HepG2 (cell line): Measurements from ENCODE around the gene CASZ1. TPM values are rescaled to one million over a fixed set of nuclear protein-coding genes. Genes with fewer than 3 reads are reported as not detected.
A peak's percentile ranks its signal among the peaks of the same experiment; 100 is the strongest.

Source experiments
- ATF7-NPFF ChIP-seq: sonication (generic); formaldehyde crosslinking; IDR thresholded peaks from 2 replicates; pipeline ENCODE4 v1.8.1; 2023; ENCODE audit warnings: mild to moderate bottlenecking, low read depth, missing genetic modification reagents, moderate library complexity
- FOSL1 ChIP-seq: sonication (generic); formaldehyde crosslinking; IDR thresholded peaks from 2 replicates; pipeline ENCODE4 v1.9.0; 2021; ENCODE audit warnings: missing genetic modification reagents, borderline replicate concordance
- FOXA1 ChIP-seq, 2 experiments: fragments of 450-650 bp in 1 of 2; sonication (generic) in 1 of 2; formaldehyde crosslinking in 1 of 2; IDR thresholded peaks; 2 replicates each; pipeline versions ENCODE4 v1.4.0 to v1.6.1; 2016 to 2020; ENCODE audit warnings: missing genetic modification reagents in 1 of 2
- JUND ChIP-seq: sonication (generic); formaldehyde crosslinking; IDR thresholded peaks from 2 replicates; pipeline ENCODE4 v1.8.0; 2022; ENCODE audit warnings: mild to moderate bottlenecking, missing genetic modification reagents
- LCORL ChIP-seq, 2 experiments: fragments of 450-650 bp in 1 of 2; sonication (generic) in 1 of 2; formaldehyde crosslinking in 1 of 2; IDR thresholded peaks; 2 replicates each; pipeline versions ENCODE4 v1.5.0 to v1.6.1; 2017 to 2020; ENCODE audit warnings: antibody characterized with exemption in 1 of 2, missing genetic modification reagents in 1 of 2
- MIXL1 ChIP-seq: IDR thresholded peaks from 2 replicates; pipeline ENCODE4 v1.6.1; 2016
- NR2F6 ChIP-seq, 2 experiments: IDR thresholded peaks; 2 replicates each; pipeline ENCODE4 v1.6.1; 2016; ENCODE audit warnings: antibody characterized with exemption in 1 of 2, mild to moderate bottlenecking in 1 of 2
- PHF20 ChIP-seq: sonication (generic); formaldehyde crosslinking; IDR thresholded peaks from 2 replicates; pipeline ENCODE4 v1.5.0; 2020; ENCODE audit warnings: mild to moderate bottlenecking, missing genetic modification reagents
- PLRG1 ChIP-seq: fragments of 450-650 bp; conservative IDR thresholded peaks from 2 replicates; pipeline ENCODE4 v1.6.1; 2016
- SOX5 ChIP-seq: IDR thresholded peaks from 2 replicates; pipeline ENCODE4 v1.6.1; 2016; ENCODE audit warnings: borderline replicate concordance
- SP2 ChIP-seq: sonication (generic); formaldehyde crosslinking; IDR thresholded peaks from 2 replicates; pipeline ENCODE4 v1.5.1; 2020; ENCODE audit warnings: mild to moderate bottlenecking, missing genetic modification reagents
- STAG1 ChIP-seq: sonication (generic); formaldehyde crosslinking; IDR thresholded peaks from 2 replicates; pipeline ENCODE4 v1.4.0; 2020; ENCODE audit warnings: missing genetic modification reagents
- ZNF703 ChIP-seq: sonication (generic); formaldehyde crosslinking; IDR thresholded peaks from 2 replicates; pipeline ENCODE4 v1.5.1; 2020; ENCODE audit warnings: missing genetic modification reagents, mild to moderate bottlenecking, moderate library complexity, borderline replicate concordance
- ZNF788 ChIP-seq: sonication (generic); formaldehyde crosslinking; IDR thresholded peaks from 2 replicates; pipeline ENCODE4 v1.5.0; 2020; ENCODE audit warnings: mild to moderate bottlenecking, missing genetic modification reagents, borderline replicate concordance
- ZSCAN9 ChIP-seq: IDR thresholded peaks from 2 replicates; pipeline ENCODE4 v1.6.1; 2016; ENCODE audit warnings: borderline replicate concordance
- polyA plus RNA-seq, 8 experiments: library from polyadenylated mRNA; depleted of rRNA in 3 of 8; stranded (reverse) in 7 of 8; unstranded in 1 of 8; fragments of >200 nt; fragmentation: Illumina TruSeq in 4 of 8; extraction: Trizol in 4 of 8; gene quantifications; 2 replicates each; pipeline versions ENCODE4 v1.2.1 to v1.2.3, GENCODE V29; 2011 to 2016; ENCODE audit warnings: low read depth in 4 of 8, missing spikeins in 1 of 8, mixed read lengths in 1 of 8; ENCODE audit not compliant: insufficient read depth in 1 of 8
- total RNA-seq, 5 experiments: library from RNA; depleted of rRNA; stranded (reverse); fragments of >200 nt; fragmentation: Illumina TruSeq; extraction: Trizol; gene quantifications; 2 replicates each; pipeline ENCODE4 v1.2.3, GENCODE V29; 2016; ENCODE audit warnings: low read depth in 1 of 5
- TF ChIP-seq, protein P1 (sequence below): sonication (generic); formaldehyde crosslinking; conservative IDR thresholded peaks from 2 replicates; pipeline ENCODE4 v1.8.0; 2022; ENCODE audit warnings: mild to moderate bottlenecking, moderate library complexity, missing genetic modification reagents
- TF ChIP-seq, protein P2 (sequence below): sonication (generic); formaldehyde crosslinking; IDR thresholded peaks from 2 replicates; pipeline ENCODE4 v1.5.0; 2020; ENCODE audit warnings: mild to moderate bottlenecking, missing genetic modification reagents, borderline replicate concordance
- TF ChIP-seq, protein P3 (sequence below), 2 experiments: sonication (generic) in 1 of 2; formaldehyde crosslinking in 1 of 2; IDR thresholded peaks; 2 replicates each; pipeline versions ENCODE4 v1.5.1 to v1.6.1; 2011 to 2020; ENCODE audit warnings: borderline replicate concordance in 1 of 2, low read depth in 1 of 2, low read length in 1 of 2, mild to moderate bottlenecking in 1 of 2, missing genetic modification reagents in 1 of 2, moderate library complexity in 1 of 2
- TF ChIP-seq, protein P4 (sequence below): IDR thresholded peaks from 2 replicates; pipeline ENCODE4 v1.6.1; 2016; ENCODE audit warnings: control low read depth

The CASZ1 gene
- total and polyA plus RNA-seq, 2 of the 13 experiments (the other 11 are each of a cell fraction or from before 2014, with no cell fraction given): 1.9 to 3.7 TPM

DNA sequence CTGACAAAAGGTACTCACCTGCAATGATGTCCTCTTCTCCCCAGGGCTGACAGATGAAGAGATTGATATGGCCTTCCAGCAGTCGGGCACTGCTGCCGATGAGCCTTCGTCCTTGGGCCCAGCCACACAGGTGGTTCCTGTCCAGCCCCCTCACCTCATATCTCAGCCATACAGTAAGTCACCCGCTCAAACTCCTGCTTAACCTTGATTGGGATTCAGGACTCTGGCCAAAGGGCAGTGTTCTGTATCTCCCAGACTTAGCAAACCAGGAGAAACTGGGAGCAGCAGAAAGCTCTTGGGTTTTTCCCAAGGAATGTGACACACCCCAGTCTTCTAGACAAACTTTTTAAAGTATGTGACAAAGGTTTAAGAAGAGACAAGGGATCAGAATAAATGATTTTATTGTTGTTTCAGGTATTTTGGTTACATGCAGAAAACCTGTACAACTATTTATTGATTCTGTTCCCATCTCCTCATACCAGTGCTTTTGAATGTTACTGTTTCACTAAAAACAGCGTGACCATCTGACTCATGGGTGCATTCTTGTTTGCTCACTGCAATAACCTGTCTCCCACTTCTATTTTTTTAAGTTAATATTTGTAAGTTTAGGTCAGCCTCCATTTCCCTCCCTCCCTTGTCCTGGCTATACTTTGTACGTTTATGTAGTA lies 197.1 kb downstream of the CASZ1 start (continued):
- TF ChIP-seq, protein P1, sequence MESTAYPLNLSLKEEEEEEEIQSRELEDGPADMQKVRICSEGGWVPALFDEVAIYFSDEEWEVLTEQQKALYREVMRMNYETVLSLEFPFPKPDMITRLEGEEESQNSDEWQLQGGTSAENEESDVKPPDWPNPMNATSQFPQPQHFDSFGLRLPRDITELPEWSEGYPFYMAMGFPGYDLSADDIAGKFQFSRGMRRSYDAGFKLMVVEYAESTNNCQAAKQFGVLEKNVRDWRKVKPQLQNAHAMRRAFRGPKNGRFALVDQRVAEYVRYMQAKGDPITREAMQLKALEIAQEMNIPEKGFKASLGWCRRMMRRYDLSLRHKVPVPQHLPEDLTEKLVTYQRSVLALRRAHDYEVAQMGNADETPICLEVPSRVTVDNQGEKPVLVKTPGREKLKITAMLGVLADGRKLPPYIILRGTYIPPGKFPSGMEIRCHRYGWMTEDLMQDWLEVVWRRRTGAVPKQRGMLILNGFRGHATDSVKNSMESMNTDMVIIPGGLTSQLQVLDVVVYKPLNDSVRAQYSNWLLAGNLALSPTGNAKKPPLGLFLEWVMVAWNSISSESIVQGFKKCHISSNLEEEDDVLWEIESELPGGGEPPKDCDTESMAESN (CRISPR knock-in tag): peak; percentile 62; the same call in 1 of the 2 replicates
- TF ChIP-seq ZNF703 (CRISPR knock-in tag) (no peak), PLRG1 (no peak), ATF7-NPFF (CRISPR knock-in tag) (0 out of 2 replicates have a peak, but pooled peaks have one; percentile 25), MIXL1 (CRISPR knock-in tag) (peak; percentile 53), JUND (0 out of 2 replicates have a peak, but pooled peaks have one; percentile 13), ZSCAN9 (CRISPR knock-in tag) (peak; percentile 60; the same call in 1 of the 2 replicates), LCORL (IDR thresholded peaks at IDR 0.05) (peak; percentile 65; the same call in 1 of the 2 replicates), LCORL (CRISPR knock-in tag; IDR thresholded peaks at IDR 0.05) (peak; percentile 78; the same call in 1 of the 2 replicates), FOSL1 (CRISPR knock-in tag) (peak; percentile 35; the same call in 1 of the 2 replicates), PHF20 (no peak), SOX5 (CRISPR knock-in tag) (peak; percentile 59; the same call in 1 of the 2 replicates), FOXA1 (IDR thresholded peaks at IDR 0.05) (no peak), FOXA1 (CRISPR knock-in tag; IDR thresholded peaks at IDR 0.05) (peak; percentile 36; the same call in 1 of the 2 replicates), STAG1 (CRISPR knock-in tag) (peak; percentile 5; the same call in 1 of the 2 replicates), ZNF788 (CRISPR knock-in tag) (peak; percentile 45; the same call in 1 of the 2 replicates), NR2F6 (IDR thresholded peaks at IDR 0.05) (peak; percentile 47; the same call in 1 of the 2 replicates), NR2F6 (CRISPR knock-in tag; IDR thresholded peaks at IDR 0.05) (no peak; the same call in 1 of the 2 replicates), SP2 (CRISPR knock-in tag) (no peak)
- TF ChIP-seq, protein P2, sequence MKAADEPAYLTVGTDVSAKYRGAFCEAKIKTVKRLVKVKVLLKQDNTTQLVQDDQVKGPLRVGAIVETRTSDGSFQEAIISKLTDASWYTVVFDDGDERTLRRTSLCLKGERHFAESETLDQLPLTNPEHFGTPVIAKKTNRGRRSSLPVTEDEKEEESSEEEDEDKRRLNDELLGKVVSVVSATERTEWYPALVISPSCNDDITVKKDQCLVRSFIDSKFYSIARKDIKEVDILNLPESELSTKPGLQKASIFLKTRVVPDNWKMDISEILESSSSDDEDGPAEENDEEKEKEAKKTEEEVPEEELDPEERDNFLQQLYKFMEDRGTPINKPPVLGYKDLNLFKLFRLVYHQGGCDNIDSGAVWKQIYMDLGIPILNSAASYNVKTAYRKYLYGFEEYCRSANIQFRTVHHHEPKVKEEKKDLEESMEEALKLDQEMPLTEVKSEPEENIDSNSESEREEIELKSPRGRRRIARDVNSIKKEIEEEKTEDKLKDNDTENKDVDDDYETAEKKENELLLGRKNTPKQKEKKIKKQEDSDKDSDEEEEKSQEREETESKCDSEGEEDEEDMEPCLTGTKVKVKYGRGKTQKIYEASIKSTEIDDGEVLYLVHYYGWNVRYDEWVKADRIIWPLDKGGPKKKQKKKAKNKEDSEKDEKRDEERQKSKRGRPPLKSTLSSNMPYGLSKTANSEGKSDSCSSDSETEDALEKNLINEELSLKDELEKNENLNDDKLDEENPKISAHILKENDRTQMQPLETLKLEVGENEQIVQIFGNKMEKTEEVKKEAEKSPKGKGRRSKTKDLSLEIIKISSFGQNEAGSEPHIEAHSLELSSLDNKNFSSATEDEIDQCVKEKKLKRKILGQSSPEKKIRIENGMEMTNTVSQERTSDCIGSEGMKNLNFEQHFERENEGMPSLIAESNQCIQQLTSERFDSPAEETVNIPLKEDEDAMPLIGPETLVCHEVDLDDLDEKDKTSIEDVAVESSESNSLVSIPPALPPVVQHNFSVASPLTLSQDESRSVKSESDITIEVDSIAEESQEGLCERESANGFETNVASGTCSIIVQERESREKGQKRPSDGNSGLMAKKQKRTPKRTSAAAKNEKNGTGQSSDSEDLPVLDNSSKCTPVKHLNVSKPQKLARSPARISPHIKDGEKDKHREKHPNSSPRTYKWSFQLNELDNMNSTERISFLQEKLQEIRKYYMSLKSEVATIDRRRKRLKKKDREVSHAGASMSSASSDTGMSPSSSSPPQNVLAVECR (CRISPR knock-in tag): peak; percentile 18; the same call in 1 of the 2 replicates
- TF ChIP-seq, protein P3, sequence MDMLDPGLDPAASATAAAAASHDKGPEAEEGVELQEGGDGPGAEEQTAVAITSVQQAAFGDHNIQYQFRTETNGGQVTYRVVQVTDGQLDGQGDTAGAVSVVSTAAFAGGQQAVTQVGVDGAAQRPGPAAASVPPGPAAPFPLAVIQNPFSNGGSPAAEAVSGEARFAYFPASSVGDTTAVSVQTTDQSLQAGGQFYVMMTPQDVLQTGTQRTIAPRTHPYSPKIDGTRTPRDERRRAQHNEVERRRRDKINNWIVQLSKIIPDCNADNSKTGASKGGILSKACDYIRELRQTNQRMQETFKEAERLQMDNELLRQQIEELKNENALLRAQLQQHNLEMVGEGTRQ (IDR thresholded peaks at IDR 0.05; ENCODE audit: low read depth, low read length): no peak
- TF ChIP-seq, protein P3 (CRISPR knock-in tag; IDR thresholded peaks at IDR 0.05; ENCODE audit: borderline replicate concordance): no peak
- TF ChIP-seq, protein P4, sequence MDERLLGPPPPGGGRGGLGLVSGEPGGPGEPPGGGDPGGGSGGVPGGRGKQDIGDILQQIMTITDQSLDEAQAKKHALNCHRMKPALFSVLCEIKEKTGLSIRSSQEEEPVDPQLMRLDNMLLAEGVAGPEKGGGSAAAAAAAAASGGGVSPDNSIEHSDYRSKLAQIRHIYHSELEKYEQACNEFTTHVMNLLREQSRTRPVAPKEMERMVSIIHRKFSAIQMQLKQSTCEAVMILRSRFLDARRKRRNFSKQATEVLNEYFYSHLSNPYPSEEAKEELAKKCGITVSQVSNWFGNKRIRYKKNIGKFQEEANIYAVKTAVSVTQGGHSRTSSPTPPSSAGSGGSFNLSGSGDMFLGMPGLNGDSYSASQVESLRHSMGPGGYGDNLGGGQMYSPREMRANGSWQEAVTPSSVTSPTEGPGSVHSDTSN: no peak
